Osteocyte (in vitro differentiated cells): Measurements from ENCODE around the gene LPIN1. TPM values are rescaled to one million over a fixed set of nuclear protein-coding genes. Genes with fewer than 3 reads are reported as not detected.

Experiments
- DNase-seq: peaks from one replicate; pipeline ENCODE4 v3.0.0; 2021; ENCODE audit warnings: mixed read lengths; ENCODE audit not compliant: unreplicated experiment; ENCODE audit errors: extremely low spot score
- H3K27ac Mint-ChIP-seq: one replicate; pipeline ENCODE4 v1.8.0; 2021; ENCODE audit warnings: mild to moderate bottlenecking, mixed read lengths; ENCODE audit not compliant: unreplicated experiment
- H3K27me3 Mint-ChIP-seq: one replicate; pipeline ENCODE4 v1.8.0; 2021; ENCODE audit warnings: mixed read lengths; ENCODE audit not compliant: unreplicated experiment
- H3K36me3 Mint-ChIP-seq: one replicate; pipeline ENCODE4 v1.8.0; 2021; ENCODE audit warnings: mixed read lengths; ENCODE audit not compliant: unreplicated experiment
- H3K4me1 Mint-ChIP-seq: one replicate; pipeline ENCODE4 v1.8.0; 2021; ENCODE audit warnings: mixed read lengths; ENCODE audit not compliant: unreplicated experiment
- H3K4me3 Mint-ChIP-seq: one replicate; pipeline ENCODE4 v1.8.0; 2021; ENCODE audit warnings: mild to moderate bottlenecking, moderate library complexity, mixed read lengths; ENCODE audit not compliant: unreplicated experiment
- H3K9me3 Mint-ChIP-seq: one replicate; pipeline ENCODE4 v1.8.0; 2021; ENCODE audit warnings: mixed read lengths; ENCODE audit not compliant: unreplicated experiment
- total RNA-seq: library from RNA; stranded (reverse); gene quantifications from 2 replicates; pipeline ENCODE4 v1.2.1, GENCODE V29; 2021
- TF ChIP-seq, protein P1 (sequence below): fragments of 200-600 bp; sonication (generic); IDR thresholded peaks from 2 replicates; pipeline ENCODE4 v1.5.0; 2021; ENCODE audit warnings: antibody characterized with exemption, mild to moderate bottlenecking, moderate library complexity

Gene LPIN1
- total RNA-seq, 1 donor from 2014 or later = 26.7 TPM

DNA sequence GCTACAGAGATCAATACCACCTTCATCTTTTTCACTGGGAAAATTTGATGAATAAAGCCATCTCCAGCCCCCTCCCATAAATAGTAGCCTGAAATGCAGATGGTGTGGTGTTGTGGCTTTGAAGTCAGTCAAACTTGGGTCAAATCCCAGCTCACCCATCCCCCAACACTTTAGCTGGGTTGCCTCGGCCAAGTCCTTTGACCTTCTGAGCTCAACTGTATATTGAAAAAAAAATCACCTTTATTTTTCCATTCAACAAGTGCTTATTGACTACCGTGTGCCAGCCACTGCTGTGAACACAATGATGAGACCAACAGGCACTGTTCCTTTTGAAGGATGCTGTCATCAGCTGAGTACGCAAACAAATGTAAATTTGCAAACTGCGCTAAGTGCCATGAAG is 41.4 kb upstream of the LPIN1 start:
- DNase-seq = no peak
- peaks cover 8% of the 10 kb centered on the region for H3K4me1 Mint-ChIP-seq
- TF ChIP-seq, protein P1, sequence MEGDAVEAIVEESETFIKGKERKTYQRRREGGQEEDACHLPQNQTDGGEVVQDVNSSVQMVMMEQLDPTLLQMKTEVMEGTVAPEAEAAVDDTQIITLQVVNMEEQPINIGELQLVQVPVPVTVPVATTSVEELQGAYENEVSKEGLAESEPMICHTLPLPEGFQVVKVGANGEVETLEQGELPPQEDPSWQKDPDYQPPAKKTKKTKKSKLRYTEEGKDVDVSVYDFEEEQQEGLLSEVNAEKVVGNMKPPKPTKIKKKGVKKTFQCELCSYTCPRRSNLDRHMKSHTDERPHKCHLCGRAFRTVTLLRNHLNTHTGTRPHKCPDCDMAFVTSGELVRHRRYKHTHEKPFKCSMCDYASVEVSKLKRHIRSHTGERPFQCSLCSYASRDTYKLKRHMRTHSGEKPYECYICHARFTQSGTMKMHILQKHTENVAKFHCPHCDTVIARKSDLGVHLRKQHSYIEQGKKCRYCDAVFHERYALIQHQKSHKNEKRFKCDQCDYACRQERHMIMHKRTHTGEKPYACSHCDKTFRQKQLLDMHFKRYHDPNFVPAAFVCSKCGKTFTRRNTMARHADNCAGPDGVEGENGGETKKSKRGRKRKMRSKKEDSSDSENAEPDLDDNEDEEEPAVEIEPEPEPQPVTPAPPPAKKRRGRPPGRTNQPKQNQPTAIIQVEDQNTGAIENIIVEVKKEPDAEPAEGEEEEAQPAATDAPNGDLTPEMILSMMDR = no peak
- H3K27ac Mint-ChIP-seq = no peak overlapping the region
- no peaks in the 10 kb centered on the region for H3K36me3 Mint-ChIP-seq
- H3K27me3 Mint-ChIP-seq = no peaks in the 10 kb centered on the region
- peaks cover 9% of the 10 kb centered on the region for H3K9me3 Mint-ChIP-seq
- no peak overlapping the region for H3K4me3 Mint-ChIP-seq

DNA sequence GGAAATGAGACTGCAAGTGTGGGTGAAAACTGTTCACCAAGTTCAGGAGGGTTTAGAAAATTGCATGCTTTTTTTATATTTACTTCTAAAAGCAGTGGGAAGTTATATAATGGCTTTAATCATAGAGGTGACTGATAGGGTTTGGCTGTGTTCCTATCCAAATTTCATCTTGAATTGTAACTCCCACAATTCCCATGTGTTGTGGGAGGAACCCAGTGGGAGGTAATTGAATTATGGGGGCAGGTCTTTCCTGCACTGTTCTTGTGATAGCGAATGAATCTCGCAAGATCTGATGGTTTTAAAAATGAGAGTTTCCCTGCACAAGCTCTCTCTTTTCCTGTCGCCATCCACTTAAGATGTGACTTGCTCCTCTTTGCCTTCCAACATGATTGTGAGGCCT is 40.7 kb upstream of the LPIN1 start:
- DNase-seq = no peak
- TF ChIP-seq, protein P1 = no peak
- Mint-ChIP-seq H3K27ac (no peak overlapping the region), H3K27me3 (no peaks in the 10 kb centered on the region), H3K4me1 (peaks cover 9% of the 10 kb centered on the region), H3K36me3 (no peaks in the 10 kb centered on the region), H3K4me3 (no peak overlapping the region), H3K9me3 (peaks cover 9% of the 10 kb centered on the region)

DNA sequence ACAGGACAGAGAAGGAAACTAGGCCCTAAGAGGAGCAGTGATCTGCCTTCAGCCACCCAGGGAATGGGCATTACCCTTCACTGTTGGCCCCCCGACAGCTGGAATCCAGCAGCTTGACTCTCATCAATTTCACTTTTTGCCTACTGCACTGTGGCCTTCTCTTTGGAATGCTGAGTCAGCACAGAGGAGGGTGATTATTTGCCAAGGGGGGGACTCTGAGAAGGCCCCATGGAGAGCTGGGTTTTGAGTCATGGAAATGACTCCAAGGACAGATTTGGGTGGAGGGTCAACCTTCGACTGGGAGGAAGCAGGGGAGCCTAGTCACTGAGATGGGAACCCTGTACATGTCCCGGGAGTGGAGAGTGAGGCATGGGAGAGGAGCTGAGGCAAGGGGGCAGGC is 38.3 kb upstream of the LPIN1 start:
- Mint-ChIP-seq H3K27me3 (peaks cover 5% of the 10 kb centered on the region), H3K36me3 (no peaks in the 10 kb centered on the region), H3K9me3 (peaks cover 9% of the 10 kb centered on the region), H3K4me3 (no peak overlapping the region), H3K4me1 (peaks cover 14% of the 10 kb centered on the region), H3K27ac (no peak overlapping the region)
- DNase-seq = no peak
- TF ChIP-seq, protein P1 = no peak

DNA sequence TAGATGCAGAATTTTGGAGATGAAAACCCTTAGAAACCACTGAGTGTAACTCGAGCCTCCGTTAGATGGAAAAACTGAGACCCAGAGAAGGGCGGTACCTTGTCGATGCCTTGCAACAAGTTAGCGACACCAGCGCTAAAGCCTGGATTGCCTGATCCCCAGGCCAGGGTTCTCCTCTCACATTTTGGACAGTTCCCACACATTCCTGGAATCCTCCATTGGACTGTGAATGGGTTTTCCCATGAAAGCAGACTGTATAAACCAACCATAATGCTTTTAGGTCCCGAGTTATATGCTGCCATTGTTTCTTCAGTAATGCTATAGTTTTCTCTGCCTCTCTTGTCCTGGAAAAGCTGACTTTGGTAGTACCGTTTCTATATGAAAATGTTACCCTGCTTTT is 37.1 kb upstream of the LPIN1 start:
- H3K27ac Mint-ChIP-seq = no peak overlapping the region
- no peaks in the 10 kb centered on the region for H3K36me3 Mint-ChIP-seq
- H3K9me3 Mint-ChIP-seq = peaks cover 9% of the 10 kb centered on the region
- peaks cover 7% of the 10 kb centered on the region for H3K4me1 Mint-ChIP-seq
- no peak overlapping the region for H3K4me3 Mint-ChIP-seq
- DNase-seq = no peak
- TF ChIP-seq, protein P1 = no peak
- H3K27me3 Mint-ChIP-seq = peaks cover 11% of the 10 kb centered on the region

DNA sequence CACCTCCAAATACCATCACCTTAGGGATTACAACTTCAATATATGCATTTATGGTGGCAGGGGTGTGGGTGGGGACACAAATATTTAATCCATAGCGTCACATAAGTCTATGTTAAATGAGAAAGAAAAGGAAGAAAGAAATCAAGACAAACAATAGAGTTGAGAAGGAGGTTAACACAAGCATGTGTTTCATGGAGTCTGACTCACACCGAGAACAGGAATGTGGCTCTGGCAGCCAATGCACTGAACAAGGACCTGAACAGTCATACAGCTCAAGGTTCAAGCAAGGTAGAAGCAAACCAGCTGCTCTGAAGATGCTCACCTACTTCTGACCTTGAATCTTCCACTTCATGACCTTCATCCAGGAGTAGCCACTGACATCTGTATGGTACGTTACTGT is 36.2 kb upstream of the LPIN1 start:
- Mint-ChIP-seq H3K9me3 (peaks cover 9% of the 10 kb centered on the region), H3K4me1 (peaks cover 7% of the 10 kb centered on the region), H3K36me3 (no peaks in the 10 kb centered on the region), H3K4me3 (no peak overlapping the region), H3K27ac (no peak overlapping the region), H3K27me3 (peaks cover 13% of the 10 kb centered on the region)
- no peak for DNase-seq
- TF ChIP-seq, protein P1 = no peak
